ENCODE results near the gene FAM3D. TPM values are rescaled to one million over a fixed set of nuclear protein-coding genes. Genes with fewer than 3 reads are reported as not detected.
A peak's percentile ranks its signal among the peaks of the same experiment; 100 is the strongest.

FAM3D gene
- total and polyA plus RNA-seq, 9 of the 15 experiments (the other 6 are each of a cell fraction or from before 2014, with no cell fraction given), result not detected

- ChIA-PET CTCF (ENCODE audit: low intra/inter-chr PET ratio) (no interaction called here), POLR2A (interaction anchor here (0.6 to 0.8 kb wide), 2 partner anchors 13 to 46 kb away, joined by 3 to 5 read pairs; no protein-coding TSS in a partner anchor)
- H3K4me3 ChIP-seq, result peak overlapping the region; percentile 36
- H3K36me3 ChIP-seq (ENCODE audit: control insufficient read depth, insufficient read depth, low read length), result no peaks in the 10 kb centered on the region
- no peaks in the 10 kb centered on the region for H3K79me2 ChIP-seq (ENCODE audit: control insufficient read depth, insufficient read depth, low read length)
- H3K9me1 ChIP-seq (ENCODE audit: control insufficient read depth, insufficient read depth, low read length), result no peaks in the 10 kb centered on the region
- no peak overlapping the region for H3K27ac ChIP-seq (ENCODE audit: extremely low read depth, low read depth, low read length)
- H3K9me3 ChIP-seq (replicated peaks; ENCODE audit: control insufficient read depth, insufficient read depth, low read depth, low read length), result no peaks in the 10 kb centered on the region
- in situ Hi-C loops (cut with MboI), result no loop called here
- ATAC-seq, result peak; percentile 99
- peaks cover 0 to 12% of the 10 kb centered on the region in 2 experiments; a peak in 3 of 5 replicates for H3K4me1 ChIP-seq (replicated peaks in 1 of 2; ENCODE audit: control insufficient read depth in 2 of 2, insufficient read depth in 2 of 2, low read length in 2 of 2)
- TF ChIP-seq CTCFL (IDR thresholded peaks at IDR 0.05; ENCODE audit: borderline replicate concordance, insufficient read depth, low read depth, low read length, poor library complexity, severe bottlenecking), result peak; percentile 65
- peak; percentile 44 to 72 (median 65) for TF ChIP-seq CTCF (IDR thresholded peaks at IDR 0.05 in 2 of 3, conservative IDR thresholded peaks at IDR 0.05 in 1 of 3; ENCODE audit: insufficient read depth in 2 of 3, low read depth in 1 of 3, low read length in 3 of 3)
- no peak for TF ChIP-seq FOXJ3 (CRISPR knock-in tag; IDR thresholded peaks at IDR 0.05)
- peak in 1 of 2 experiments; percentile 81 for TF ChIP-seq E2F6 (IDR thresholded peaks at IDR 0.05; ENCODE audit: borderline replicate concordance in 1 of 2, extremely low read depth in 1 of 2, insufficient read depth in 1 of 2, insufficient read length in 1 of 2, low read depth in 1 of 2, low read length in 1 of 2, poor library complexity in 1 of 2, severe bottlenecking in 1 of 2)
- peak; percentile 62; the same call in 1 of the 2 replicates for TF ChIP-seq TFAP4 (CRISPR knock-in tag; IDR thresholded peaks at IDR 0.05; ENCODE audit: borderline replicate concordance)
- TF ChIP-seq CREM (IDR thresholded peaks at IDR 0.05; ENCODE audit: low read depth), result 0 out of 2 replicates have a peak, but pooled peaks have one; percentile 4
- no peak for TF ChIP-seq POLR2G (IDR thresholded peaks at IDR 0.05; ENCODE audit: low read depth, low read length)
- TF ChIP-seq UBTF (IDR thresholded peaks at IDR 0.05; ENCODE audit: borderline replicate concordance in 1 of 2, low read depth in 2 of 2, low read length in 2 of 2), result 0 out of 4 replicates have a peak, but pooled peaks of 1 of the 2 experiments have one; percentile 32
- no peak for FAIRE-seq
- BruUV-seq (replicated peaks), result no TSS peak
- peak; percentile 59 to 72 (median 68) for DNase-seq (ENCODE audit: extremely low read depth in 1 of 4, low spot score in 3 of 4)
- peaks cover 9 to 57% of the 10 kb centered on the region in 2 experiments; a peak in 4 of 5 replicates for H3K27me3 ChIP-seq (ENCODE audit: control insufficient read depth in 2 of 2, insufficient read depth in 2 of 2, low read length in 2 of 2)
- H3K4me2 ChIP-seq (ENCODE audit: insufficient read depth, low read length), result peak overlapping the region; percentile 66
- H4K20me1 ChIP-seq (replicated peaks; ENCODE audit: control insufficient read depth, insufficient read depth, low read length), result peaks cover 5% of the 10 kb centered on the region; the same call in 1 of the 2 replicates
- WGBS (ENCODE audit: insufficient coverage, low coverage, missing lambda C conversion rate), result under 1% methylated on average over 28 of the region's 46 CpGs
- H2AFZ ChIP-seq (ENCODE audit: low read depth, low read length), result peak overlapping the region; percentile 77
- H3K9ac ChIP-seq (ENCODE audit: insufficient read depth in 1 of 2, low read depth in 2 of 2, low read length in 2 of 2), result peak overlapping the region in 1 of 2 experiments; percentile 78; a peak in 2 of 4 replicates
- intact Hi-C loops (cut with micrococcal nuclease), result no loop called here
These were observed 81.4 kb downstream of the FAM3D start for GRCh38 chr3:58585005-58585786.

Measured in K562 (cell line).